Heart right ventricle (tissue), 16 donors: ENCODE measurements around the gene NCAM1. TPM values are rescaled to one million over a fixed set of nuclear protein-coding genes. Genes with fewer than 3 reads are reported as not detected.

Experiments
- ATAC-seq, 8 donors: fragments of 200-7000 bp; cut with Tn5 transposase; one replicate each; pipeline ENCODE4 v1.9.1; 2020; ENCODE audit warnings: mild to moderate bottlenecking in 8 of 8, moderate library complexity in 8 of 8, moderate number of reproducible peaks in 1 of 8
- DNase-seq, 2 donors: peaks; one replicate each; pipeline ENCODE4 v3.0.0-alpha.2; 2020
- H3K27ac ChIP-seq, 10 donors: fragments of 200-600 bp; sonication (generic) in 2 of 10; one replicate each; pipeline versions ENCODE4 v1.5.0 to v1.8.0; 2020 to 2022; ENCODE audit warnings: mild to moderate bottlenecking in 3 of 10
- H3K27me3 ChIP-seq, 7 donors: fragments of 200-600 bp; one replicate each; pipeline ENCODE4 v1.8.0; 2021 to 2022; ENCODE audit warnings: mild to moderate bottlenecking in 2 of 7
- H3K36me3 ChIP-seq, 9 donors: fragments of 200-600 bp; sonication (generic) in 1 of 9; one replicate each; pipeline versions ENCODE4 v1.5.0 to v1.8.0; 2020 to 2022; ENCODE audit warnings: mild to moderate bottlenecking in 2 of 9
- H3K4me1 ChIP-seq, 9 donors: fragments of 200-600 bp; sonication (generic) in 1 of 9; one replicate each; pipeline versions ENCODE4 v1.5.0 to v1.8.0; 2020 to 2022; ENCODE audit warnings: mild to moderate bottlenecking in 4 of 9
- H3K4me3 ChIP-seq, 10 donors: fragments of 200-600 bp; sonication (generic) in 2 of 10; one replicate each; pipeline versions ENCODE4 v1.5.0 to v1.8.0; 2020 to 2022; ENCODE audit warnings: mild to moderate bottlenecking in 7 of 10, moderate library complexity in 2 of 10
- H3K9me3 ChIP-seq, 11 donors: fragments of 200-600 bp in 10 of 11; sonication (generic) in 2 of 11; one replicate each; pipeline versions ENCODE4 v1.5.0 to v1.8.0; 2013 to 2022; ENCODE audit warnings: mild to moderate bottlenecking in 2 of 11, control low read depth in 1 of 11, moderate library complexity in 1 of 11
- CTCF ChIP-seq, 9 donors: fragments of 200-600 bp; sonication (generic) in 2 of 9; IDR thresholded peaks; one replicate each; pipeline versions ENCODE4 v1.5.0 to v1.8.0; 2021 to 2022; ENCODE audit warnings: antibody characterized with exemption in 9 of 9, mild to moderate bottlenecking in 5 of 9, moderate library complexity in 1 of 9
- WGBS, 2 donors: extraction: QIAGEN DNeasy Blood & Tissue Kit; methylation state at CpG; one replicate each; pipeline ENCODE4 v1.1.7; 2013; ENCODE audit warnings: inconsistent platforms in 1 of 2; 5-methylcytosine and 5-hydroxymethylcytosine counted together
- intact Hi-C, 10 donors: fragments of 100-400 bp; cut with DNase I; formaldehyde crosslinking; loops; one replicate each; pipeline versions ENCODE4 v1.11.1 to v1.14.2; 2022
- polyA plus RNA-seq, 2 donors: library from polyadenylated mRNA; stranded (reverse); fragments of 200-250 nt; gene quantifications; one replicate each; pipeline ENCODE4 v1.2.3, GENCODE V29; 2013
- total RNA-seq, 10 donors: library from RNA; stranded (reverse); fragmentation: NEBNext Ultra II Directional in 3 of 10; extraction: Animal tissue kit (Norgen Biotek cat#: 25700) in 3 of 10; gene quantifications; one replicate each; pipeline versions ENCODE4 v1.2.1 to v1.2.4, GENCODE V29; 2021 to 2023
- donor health status: Arrhythmogenic right ventricular cardiomyopathy.
- donor health status: ischemic (EF 13 %, LVEDD 7.1; RV severe dilation, severe dysfunction).
- donor health status: healthy with polysubstance abuse.
- donor health status: DM: no; HTN: yes; CAD: no.
- donor health status: DM: no; HTN: no; CAD: no.
- donor health status: ischemic (EF 25% LVEDD 6.9; RV normal size, moderate dysfunction).
- donor health status: ischemic (EF 25% LVEDD 5.7; RV mildly dilated, moderate dysfunction).
- donor health status: healthy.
- donor health status: DM: yes; HTN: yes; CAD: no.
- donor health status: Ischemic cardiomyopathy.
- donor health status: ischemic (EF 35%, LVEDD 5.7; RV mildly dilated, moderate dysfunction).
- donor health status: nonischemic (EF 11% LVEDD 7.7; RV severe dilation, severe dysfunction).
- donor health status: DM: yes; HTN: yes; CAD: no.
- donor health status: PGD.
- donor health status: ischemic (EF 29% LVEDD 5.4; RV normal size, mild dysfunction).
- donor health status: nonischemic (EF 23%, LVEDD 6.1; RV moderate dilation, normal function).

NCAM1 gene
- total and polyA plus RNA-seq, 12 donors = 76.8 to 454 (median 328) TPM

GRCh38 chr11:113168354-113169342 lies 207.4 kb downstream of the NCAM1 start:
- ATAC-seq = no peak
- Histone ChIP-seq H3K27me3 (no peaks in the 10 kb centered on the region), H3K4me3 (no peak overlapping the region), H3K9me3 (no peaks in the 10 kb centered on the region), H3K27ac (no peak overlapping the region), H3K4me1 (peaks cover 0 to 10% (median 0%) of the 10 kb centered on the region in 9 donors), H3K36me3 (no peaks in the 10 kb centered on the region)
- no peak for TF ChIP-seq CTCF (IDR thresholded peaks at IDR 0.05)
- 60 to 66% methylated on average over 13 of the region's 13 CpGs for WGBS, 2 donors
- intact Hi-C loops = no loop called here
- DNase-seq = no peak

GRCh38 chr11:113172382-113172951 lies 211.2 kb downstream of the NCAM1 start:
- WGBS, 2 donors = 79 to 84% methylated on average over 6 of the region's 6 CpGs
- no peaks in the 10 kb centered on the region for H3K27me3 ChIP-seq
- no peak for DNase-seq
- intact Hi-C loops = no loop called here
- no peak for TF ChIP-seq CTCF (IDR thresholded peaks at IDR 0.05)
- ATAC-seq = no peak
- no peaks in the 10 kb centered on the region for H3K36me3 ChIP-seq
- H3K4me3 ChIP-seq = no peak overlapping the region
- H3K27ac ChIP-seq = no peak overlapping the region
- H3K9me3 ChIP-seq = no peaks in the 10 kb centered on the region
- peaks cover 0 to 22% (median 6%) of the 10 kb centered on the region in 9 donors for H3K4me1 ChIP-seq

- no peak for ATAC-seq
- H3K9me3 ChIP-seq = no peaks in the 10 kb centered on the region
- no peaks in the 10 kb centered on the region for H3K27me3 ChIP-seq
- H3K36me3 ChIP-seq = no peaks in the 10 kb centered on the region
- no peak overlapping the region for H3K4me3 ChIP-seq
- intact Hi-C loops = no loop called here
- no peak overlapping the region for H3K27ac ChIP-seq
- WGBS, 2 donors = 92 to 96% methylated on average over 4 of the region's 4 CpGs
- DNase-seq = no peak
- no peak for TF ChIP-seq CTCF (IDR thresholded peaks at IDR 0.05)
- H3K4me1 ChIP-seq = peaks cover 0 to 22% (median 6%) of the 10 kb centered on the region in 9 donors
These were observed 211.9 kb downstream of the NCAM1 start for GRCh38 chr11:113173126-113173525.

GRCh38 chr11:113174882-113175281 lies 213.7 kb downstream of the NCAM1 start:
- 50 to 59% methylated on average over 1 of the region's 1 CpG for WGBS, 2 donors
- DNase-seq (no peak), ATAC-seq (no peak)
- H3K9me3 ChIP-seq = no peaks in the 10 kb centered on the region
- intact Hi-C loops = no loop called here
- H3K4me1 ChIP-seq = peaks cover 4 to 36% (median 13%) of the 10 kb centered on the region in 9 donors
- no peak overlapping the region for H3K27ac ChIP-seq
- no peak for TF ChIP-seq CTCF (IDR thresholded peaks at IDR 0.05)
- H3K36me3 ChIP-seq = no peaks in the 10 kb centered on the region
- H3K4me3 ChIP-seq = no peak overlapping the region
- peaks cover 0 to 11% (median 0%) of the 10 kb centered on the region in 7 donors for H3K27me3 ChIP-seq
